ENCODE measurements around the gene CD300A. TPM values are rescaled to one million over a fixed set of nuclear protein-coding genes. Genes with fewer than 3 reads are reported as not detected.
"Not testable (repeated sequence)": the region's sequence is repeated elsewhere in the genome, so short reads cannot be mapped to it uniquely, and the experiment has no call there.

Gene CD300A
- total RNA-seq, 1 donor from 2014 or later = not detected

DNA sequence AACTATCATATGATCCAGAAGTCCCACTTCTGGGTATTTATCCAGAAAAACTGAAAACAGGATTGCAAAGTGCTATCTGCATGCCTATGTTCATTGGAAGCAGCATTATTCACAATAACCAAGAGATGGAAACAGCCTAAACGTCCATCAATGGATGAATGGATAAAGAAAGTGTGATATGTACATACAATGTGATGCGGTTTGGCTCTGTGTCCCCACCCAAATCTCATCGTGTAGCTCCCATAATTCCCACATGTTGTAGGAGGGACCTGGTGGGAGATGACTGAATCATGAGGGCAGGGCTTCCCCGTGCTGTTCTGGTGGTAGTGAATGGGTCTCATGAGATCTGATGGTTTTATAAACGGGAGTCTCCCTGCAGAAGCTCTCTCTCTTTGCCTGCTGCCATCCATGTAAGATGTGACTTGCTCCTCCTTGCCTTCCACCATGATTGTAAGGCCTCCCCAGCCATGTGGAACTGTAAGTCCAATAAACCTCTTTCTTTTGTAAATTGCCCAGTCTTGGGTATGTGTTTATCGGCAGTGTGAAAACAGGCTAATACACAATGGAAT lies 52.1 kb downstream of the CD300A start:
- not testable (repeated sequence) for DNase-seq (ENCODE audit: low read depth, low spot score)

DNA sequence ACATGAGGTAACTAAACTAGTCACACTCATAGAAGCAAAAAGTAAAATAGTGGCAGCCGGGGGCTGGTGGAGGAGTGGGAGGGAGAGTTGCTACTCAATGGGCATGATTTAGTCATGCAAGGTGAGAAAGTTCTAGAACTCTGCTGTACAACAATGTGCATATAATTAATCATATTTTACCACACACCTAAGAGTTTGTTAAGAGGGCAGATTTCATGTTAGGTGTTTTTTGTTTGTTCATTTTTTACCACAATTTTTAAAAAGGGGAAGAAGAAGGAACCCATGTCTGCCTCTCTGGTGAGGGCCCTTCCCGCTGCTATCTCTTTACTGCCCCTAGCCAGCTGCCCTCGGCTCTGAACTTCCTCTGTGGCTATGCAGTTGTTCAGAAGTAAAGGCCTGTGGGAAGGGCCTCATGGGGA lies 53.6 kb downstream of the CD300A start:
- no peak for DNase-seq (ENCODE audit: low read depth, low spot score)

DNA sequence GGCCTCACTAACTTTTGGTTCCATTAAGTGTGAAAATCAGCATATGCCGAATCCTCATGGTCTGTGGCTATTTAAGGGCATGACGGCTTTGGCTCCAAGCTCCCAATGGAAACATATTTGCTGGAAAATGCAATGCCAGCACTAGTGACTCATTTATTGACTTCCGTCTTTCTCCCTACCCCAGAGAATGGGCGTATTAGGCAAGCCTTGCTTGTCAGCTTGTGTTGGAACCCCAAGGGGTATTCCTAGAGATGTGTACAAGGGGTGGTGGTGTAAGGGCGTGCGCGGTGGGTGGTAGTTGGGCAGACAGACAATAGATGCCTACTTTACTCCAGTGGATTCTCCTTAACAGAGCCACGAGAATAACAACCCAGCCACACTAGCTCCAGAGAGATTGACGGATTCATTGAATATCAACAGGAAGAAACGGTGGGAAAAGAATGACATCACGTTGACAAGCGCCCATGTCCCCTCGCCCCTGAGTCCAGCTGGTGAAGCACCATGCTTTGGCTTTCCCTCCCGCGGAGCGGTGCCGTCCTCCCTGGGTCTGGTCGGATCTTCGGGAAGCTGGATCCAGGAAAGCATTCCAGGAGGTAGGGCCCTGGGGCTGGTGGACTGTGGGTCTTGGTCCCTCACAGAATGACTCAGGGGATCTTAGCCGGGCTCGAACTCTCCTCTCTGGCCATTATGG lies 54.5 kb downstream of the CD300A start:
- no peak for DNase-seq (ENCODE audit: low read depth, low spot score)

DNA sequence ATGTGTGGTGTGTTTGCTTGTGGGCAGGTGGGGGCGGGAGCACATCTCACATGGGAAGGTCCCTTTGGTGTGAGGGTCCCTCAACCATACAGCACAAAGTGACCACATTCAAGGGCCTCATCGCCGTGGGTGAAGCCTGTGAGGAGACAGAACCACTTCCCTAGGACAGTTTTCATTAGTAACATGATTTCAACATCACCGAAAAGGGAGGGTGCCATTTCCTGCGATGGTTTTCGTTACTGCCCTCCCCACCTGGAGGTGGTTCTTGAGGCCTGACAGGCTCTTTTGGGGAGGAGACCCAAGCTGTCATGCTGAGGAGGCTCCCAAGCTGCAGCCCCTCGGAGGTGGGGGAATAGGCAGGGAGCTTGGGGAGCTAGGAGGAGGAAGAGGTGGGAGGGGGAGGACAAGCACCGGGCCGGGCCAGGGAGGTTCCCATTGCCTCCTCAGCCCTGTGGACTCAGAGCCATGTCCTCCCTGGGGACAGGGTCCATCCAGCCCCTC lies 55.3 kb downstream of the CD300A start:
- DNase-seq (ENCODE audit: low read depth, low spot score) = no peak

DNA sequence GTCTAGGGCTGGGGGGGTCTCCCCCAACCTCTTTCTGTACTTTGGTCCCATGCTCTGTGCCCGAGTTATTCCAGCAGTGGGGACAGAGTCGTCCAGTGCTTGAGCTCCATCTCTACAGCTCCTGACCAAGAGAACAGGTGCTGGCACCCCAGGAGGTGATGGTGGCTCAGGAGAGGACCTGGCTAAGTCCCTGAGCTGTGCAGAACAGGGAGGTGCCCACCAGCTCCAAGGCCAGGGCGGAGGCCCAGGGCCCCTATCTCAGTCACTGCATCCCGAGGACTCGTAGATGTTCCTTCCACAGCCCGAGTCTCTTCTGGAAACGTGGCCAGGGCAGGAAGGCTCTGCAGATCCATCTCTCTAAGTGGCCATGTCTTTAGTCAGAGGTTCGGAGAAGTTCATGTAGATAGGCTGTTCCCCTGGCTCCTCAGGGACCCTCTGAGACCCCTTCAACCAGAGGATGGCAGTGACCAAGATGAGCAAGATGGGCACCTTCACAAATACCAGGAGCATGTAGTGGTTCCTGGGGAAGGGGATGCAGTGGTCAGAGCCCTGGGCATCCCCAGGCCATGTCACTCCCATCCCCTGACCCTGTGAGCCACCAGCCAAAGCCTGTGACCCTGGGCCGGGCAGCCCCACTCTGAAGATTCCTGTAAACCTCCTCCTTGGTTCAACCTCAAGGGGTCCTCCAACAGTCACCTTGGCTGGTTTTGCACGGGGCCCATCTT lies 56.1 kb downstream of the CD300A start:
- no peak for DNase-seq (ENCODE audit: low read depth, low spot score)

DNA sequence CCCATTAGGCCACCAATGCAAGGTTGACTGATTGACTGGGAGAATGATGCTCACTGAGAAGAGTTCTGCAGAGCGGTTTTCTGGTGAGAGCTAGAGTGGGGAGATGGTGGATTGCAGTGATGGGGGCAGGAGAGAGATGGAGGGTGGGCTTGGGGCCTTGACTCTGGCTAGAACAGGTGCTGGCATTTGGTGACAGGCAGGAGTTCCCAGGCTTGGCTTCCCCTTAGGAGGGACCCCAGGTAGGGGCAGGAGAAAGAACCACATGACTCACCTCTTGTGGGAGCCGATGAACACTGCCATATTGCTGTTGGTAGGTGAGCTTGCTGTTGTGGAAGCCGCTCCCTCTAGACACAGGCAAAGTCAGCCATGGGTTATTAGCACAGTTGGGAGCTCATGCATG lies 56.9 kb downstream of the CD300A start:
- no peak for DNase-seq (ENCODE audit: low read depth, low spot score)

DNA sequence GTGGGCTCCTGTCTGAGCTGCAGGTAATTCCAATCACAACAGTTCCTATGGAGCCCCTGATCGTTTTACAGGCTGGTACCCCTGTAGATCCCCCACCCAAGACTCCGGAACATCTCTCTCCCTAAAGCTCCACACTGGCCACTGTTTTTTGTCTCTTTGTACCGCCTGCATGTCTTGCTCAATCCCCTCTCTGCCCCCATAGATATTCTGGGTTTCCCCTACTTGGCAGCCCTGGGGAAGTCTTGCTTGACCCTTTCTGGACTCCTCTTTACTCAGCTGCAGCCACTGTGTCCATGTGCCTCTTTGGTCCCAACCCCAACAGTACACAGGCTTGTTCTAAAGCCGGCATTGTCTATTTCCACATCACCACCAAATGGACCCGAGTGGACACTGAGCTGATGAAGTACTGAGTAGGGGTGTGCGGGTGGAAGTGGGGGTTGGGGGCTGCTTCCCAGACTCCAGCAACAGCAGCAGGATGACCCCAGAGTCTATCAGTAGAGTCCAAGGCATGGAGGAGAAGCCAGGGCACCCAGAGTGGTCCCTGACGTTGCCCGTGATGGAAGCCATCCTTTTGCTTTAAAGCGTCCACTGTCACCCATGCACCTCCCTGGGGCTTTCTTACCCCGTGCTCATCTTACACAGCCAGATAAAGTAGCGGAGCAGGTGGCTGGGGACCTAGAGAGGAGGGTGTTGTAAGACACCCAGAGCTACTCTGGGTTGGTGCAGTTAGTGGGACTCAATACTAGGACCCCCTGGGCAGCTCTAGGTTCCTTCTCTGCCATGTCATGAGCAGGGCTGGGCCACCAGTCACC lies 58.4 kb downstream of the CD300A start:
- no peak for DNase-seq (ENCODE audit: low read depth, low spot score)

DNA sequence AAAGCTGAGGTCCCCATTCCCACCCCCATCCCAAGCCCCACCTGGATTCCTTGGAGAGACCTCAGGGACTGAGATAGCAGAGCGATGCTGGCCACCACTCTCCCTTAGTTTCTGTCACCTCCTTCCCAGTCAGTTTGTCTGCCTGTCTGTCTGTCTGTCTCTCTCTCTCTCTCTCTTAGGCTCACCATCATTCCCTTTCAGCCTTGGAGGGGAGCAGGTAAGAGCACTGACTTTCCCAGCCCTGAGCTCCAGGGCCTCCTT lies 59.0 kb downstream of the CD300A start:
- DNase-seq (ENCODE audit: low read depth, low spot score) = no peak

DNA sequence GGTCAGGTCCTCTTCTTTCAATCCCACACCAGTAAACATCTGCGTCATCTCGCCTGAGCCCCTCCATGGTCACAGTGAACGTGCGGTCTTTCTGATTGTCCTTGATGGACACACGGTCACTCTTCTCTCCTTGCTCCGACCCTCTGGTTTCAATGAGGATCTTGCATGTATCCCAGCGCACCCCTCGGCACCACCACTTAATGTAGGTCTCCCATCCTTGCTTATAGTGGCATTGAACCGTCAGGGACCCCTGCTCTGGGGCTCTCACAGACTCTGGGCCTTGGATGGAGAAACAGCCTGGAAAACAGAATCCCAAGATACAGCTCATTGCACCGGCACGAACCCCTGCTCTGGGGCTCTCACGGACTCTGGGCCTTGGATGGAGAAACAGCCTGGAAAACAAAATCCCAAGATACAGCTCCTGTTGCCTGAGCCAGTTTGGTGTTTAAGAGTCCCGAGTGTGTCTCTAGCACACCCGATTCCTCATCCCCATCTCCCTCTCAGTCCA lies 59.4 kb downstream of the CD300A start:
- no peak for DNase-seq (ENCODE audit: low read depth, low spot score)

DNA sequence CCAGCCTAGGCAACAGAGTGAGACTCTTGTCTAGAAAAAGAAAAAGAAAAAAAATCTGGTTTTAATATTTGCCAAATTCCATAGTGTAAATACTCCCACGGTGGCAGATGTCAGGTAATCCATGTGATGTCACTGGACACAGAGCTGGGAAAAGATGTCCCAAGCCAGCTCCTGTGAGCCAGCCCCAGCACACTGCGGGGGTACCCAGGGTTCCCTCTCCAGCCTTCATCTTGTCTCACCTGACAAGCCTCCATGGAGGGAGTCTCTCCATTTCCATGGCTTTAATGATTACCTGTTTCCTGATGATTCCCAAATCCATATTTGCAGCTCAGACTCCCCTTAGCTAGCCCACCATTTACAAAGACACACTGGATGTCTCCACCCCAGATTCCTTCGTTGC lies 60.2 kb downstream of the CD300A start:
- DNase-seq (ENCODE audit: low read depth, low spot score) = no peak

DNA sequence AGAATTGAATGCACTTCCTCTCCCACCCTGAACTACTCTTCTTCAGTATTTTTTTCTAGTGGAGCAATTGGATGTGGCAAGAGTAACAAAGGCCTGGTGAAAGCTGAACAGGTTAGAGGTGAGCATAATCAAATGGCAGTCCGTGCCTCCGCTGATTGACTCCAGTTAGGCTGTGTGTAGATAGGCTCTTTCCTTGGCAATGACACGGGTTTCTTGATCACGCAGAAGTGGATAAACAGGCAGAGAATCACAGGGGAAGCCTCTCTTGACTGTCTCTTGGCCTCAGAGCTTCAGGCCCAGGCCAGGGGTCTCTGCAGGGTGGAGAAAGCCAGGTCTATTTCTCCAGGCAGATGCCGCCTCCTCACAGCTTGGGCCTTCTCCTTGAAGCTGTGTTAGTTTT lies 60.6 kb downstream of the CD300A start:
- no peak for DNase-seq (ENCODE audit: low read depth, low spot score)

DNA sequence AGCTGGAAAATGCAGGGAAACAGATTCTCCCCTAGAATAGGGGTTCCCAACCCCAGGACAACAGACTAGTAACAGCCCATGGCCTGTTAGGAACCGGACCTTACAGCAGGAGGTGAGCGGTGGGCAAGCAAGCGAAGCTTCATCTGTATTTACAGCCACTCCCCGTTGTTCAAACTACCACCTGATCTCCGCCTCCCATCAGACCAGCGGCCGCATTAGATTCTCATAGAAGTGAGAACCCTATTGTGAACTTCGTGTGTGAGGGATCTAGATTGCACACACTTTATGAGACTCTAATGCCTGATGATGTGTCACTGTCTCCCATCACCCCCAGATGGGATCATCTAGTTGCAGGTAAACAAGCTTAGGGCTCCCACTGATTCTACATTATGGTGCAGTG lies 61.3 kb downstream of the CD300A start:
- no peak for DNase-seq (ENCODE audit: low read depth, low spot score)

DNA sequence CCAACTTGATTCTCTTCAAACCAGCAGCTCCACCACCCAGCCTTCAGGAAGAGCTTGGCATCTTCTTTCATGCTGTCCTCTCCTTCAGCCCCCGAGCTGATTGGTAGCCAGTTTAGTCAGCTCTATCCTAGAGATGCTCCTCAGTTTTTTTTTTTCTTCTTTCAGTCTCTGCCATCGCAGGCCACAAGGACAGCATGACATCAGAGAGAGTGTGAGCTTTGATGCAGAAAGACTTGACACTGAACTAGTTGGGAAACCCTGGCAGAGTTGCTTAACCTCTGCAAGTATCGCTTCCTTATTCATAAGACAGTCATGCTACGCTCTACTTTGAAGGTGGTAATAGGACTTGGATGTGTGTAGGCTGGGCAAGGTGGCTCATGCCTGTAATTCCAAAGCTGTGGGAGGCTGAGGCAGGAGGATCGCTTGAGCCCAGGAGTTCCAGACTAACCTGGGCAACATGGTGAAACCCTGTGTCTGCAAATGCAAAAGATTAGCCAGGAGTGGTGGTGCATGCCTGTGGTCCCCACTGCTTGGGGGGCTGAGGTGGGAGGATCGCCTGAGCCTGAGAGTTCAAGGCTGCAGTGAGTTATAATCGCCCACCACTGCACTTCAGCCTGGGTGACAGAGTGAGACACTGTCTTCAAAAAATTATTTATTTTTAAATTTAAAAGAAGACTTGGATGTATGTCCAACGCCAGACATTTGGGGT lies 62.2 kb downstream of the CD300A start:
- no peak for DNase-seq (ENCODE audit: low read depth, low spot score)

DNA sequence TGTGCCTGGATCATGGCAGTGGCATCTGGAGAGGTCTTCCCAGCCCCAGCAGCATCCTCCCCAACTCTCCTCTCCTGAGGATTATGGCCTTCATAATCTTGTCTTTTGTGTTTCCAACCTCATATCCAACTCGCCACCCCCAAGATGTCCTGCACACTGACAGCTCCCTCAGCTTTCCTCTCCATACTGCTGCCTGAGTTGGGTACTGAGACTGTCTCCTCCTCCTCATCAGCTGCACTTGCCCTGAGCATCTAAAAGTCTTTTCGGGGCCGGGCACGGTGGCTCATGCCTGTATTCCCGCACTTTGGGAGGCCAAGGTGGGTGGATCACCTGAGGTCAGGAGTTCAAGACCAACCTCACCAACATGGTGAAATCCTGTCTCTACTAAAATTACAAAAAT lies 62.8 kb downstream of the CD300A start:
- DNase-seq (ENCODE audit: low read depth, low spot score) = no peak

DNA sequence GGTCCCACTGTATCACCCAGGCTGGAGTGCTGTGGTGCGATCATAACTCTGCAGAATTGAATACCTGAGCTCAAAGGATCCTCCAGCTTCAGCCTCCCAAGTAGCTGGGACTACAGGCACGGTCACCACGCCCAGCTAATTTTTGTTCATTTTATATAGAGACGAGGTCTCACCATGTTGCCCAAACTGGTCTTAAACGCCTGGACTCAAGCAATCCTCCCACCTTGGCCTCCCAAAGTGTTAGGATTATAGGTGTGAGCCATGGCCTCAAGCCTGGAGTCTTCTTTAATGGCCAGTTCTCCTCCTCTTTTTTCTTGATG lies 64.4 kb downstream of the CD300A start:
- DNase-seq (ENCODE audit: low read depth, low spot score) = no peak

DNA sequence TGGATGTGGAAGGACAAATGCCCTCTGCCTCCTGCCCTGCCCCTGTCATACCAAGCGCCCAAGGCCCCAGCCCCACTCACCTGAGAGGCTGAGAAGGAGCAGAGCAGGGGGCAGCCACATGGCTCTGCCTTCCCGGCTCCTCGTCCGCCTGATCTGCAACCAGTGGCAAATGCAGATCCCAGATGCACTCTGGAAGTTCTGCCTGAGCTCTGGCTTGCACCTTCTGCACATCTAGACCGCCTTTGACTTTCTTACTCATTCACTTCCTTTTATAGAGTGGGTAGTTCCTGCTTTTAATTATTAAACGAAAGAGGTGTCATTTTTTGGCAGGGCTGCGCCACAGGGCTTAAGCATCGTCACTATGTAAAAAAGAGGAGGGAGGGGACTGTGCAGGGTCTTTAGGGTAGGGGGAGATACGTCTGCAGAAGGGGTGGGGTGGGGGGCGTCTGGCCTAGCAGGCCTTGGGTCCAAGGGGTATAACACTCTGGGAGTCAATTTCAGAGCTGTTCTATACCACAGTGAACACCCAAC lies 64.9 kb downstream of the CD300A start, which contains the start of gene CD300LB:
CD300LB (minus strand) TSS at position 245 of the 531 bp plus-strand sequence; CDS start at position 120, 125 bp downstream.
- no peak for DNase-seq (ENCODE audit: low read depth, low spot score)

DNA sequence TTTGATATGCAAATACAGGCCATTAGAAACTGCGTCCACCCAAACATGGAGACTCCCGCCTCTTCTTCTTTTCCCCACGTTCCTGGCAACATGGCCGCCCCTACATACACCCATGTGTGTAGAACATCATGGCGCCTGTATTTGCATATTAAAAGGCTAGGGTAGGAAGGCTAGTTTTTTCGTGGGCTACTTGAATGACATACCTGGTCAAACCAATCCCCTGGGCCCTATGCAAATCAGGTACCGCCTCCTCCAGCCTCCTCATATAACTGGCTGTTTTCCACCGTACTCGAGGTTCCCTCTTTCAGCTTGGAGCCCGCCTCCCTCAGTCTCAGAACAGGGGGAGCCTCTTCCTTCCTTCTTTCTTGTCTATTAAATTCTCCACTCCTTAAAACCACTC lies 65.7 kb downstream of the CD300A start:
- no peak for DNase-seq (ENCODE audit: low read depth, low spot score)
